Erythroblast (primary cell): ENCODE results near the gene CNKSR1.

ENCODE experiments used
- DNase-seq, 2 experiments: peaks; one replicate each; lab custom pipeline; 2025; lab: John Stamatoyannopoulos, UW
- GATA1 ChIP-seq: IDR thresholded peaks from 2 replicates; pipeline ENCODE4 v1.6.1; 2011; ENCODE audit warnings: low read depth, mild to moderate bottlenecking, control low read depth, low read length, moderate library complexity
- POLR2A ChIP-seq: IDR thresholded peaks from 2 replicates; pipeline ENCODE4 v1.6.1; 2011; ENCODE audit warnings: mild to moderate bottlenecking, low read length

CNKSR1 gene

GRCh38 chr1:26187882-26188281 lies 10.6 kb downstream of the CNKSR1 start:
- no peak for DNase-seq

GRCh38 chr1:26188477-26188876 lies 11.2 kb downstream of the CNKSR1 start:
- no peak for TF ChIP-seq GATA1
- TF ChIP-seq POLR2A: no peak
- DNase-seq: no peak

More at GRCh38 chr1:26187882-26188281, 10.6 kb downstream of the CNKSR1 start:
- TF ChIP-seq GATA1: no peak
- TF ChIP-seq POLR2A: no peak

DNA sequence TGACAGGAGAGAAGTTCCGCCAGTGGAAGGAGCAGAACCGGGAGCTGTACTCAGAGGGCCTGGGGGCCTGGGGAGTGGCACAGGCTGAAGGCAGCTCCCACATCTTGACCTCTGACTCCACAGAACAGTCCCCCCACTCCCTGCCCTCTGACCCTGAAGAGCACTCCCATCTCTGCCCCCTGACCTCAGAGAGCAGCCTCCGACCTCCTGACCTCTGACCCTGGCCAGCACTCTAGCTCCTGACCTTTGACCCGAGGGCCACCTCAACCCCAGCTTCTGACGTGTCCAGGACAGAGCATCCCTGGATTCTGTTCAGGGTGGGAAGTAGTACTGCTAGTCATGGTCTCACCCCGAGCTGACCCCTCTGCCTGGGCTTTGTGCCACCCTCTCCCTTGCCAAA lies 12.0 kb downstream of the CNKSR1 start:
- no peak for TF ChIP-seq POLR2A
- TF ChIP-seq GATA1: no peak
- DNase-seq: no peak

- DNase-seq: no peak
- TF ChIP-seq GATA1: no peak
- no peak for TF ChIP-seq POLR2A
Measured at GRCh38 chr1:26189751-26190275, 12.5 kb downstream of the CNKSR1 start.

GRCh38 chr1:26190373-26190987 lies 13.2 kb downstream of the CNKSR1 start, which contains the start of gene CATSPER4:
CATSPER4 (plus strand) TSS chr1:26190602; CDS start chr1:26190628, 26 bp downstream.
- TF ChIP-seq POLR2A (no peak), GATA1 (no peak)
- peak in 1 of 2 experiments; percentile 35 for DNase-seq

DNA sequence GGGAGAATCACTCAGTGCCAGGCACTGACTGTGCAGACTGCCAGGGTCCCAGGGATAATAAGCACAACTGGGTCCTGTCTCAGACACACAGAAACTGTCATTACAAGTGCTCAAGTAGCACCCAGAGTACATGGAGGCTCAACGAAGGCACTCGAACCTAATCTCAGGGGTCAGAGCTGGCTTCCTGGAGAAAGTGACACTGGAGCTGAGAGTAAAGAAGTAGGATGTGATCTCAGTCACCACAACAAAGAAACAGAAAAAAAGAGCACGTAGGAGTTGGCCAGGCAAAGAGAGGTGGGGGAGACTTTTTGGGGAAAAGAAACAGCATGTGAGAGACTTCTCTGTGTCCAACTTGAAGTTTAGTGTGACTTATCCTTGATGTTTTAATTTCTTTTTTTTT lies 14.4 kb downstream of the CNKSR1 start:
- TF ChIP-seq GATA1 (no peak), POLR2A (no peak)
- DNase-seq: no peak

DNA sequence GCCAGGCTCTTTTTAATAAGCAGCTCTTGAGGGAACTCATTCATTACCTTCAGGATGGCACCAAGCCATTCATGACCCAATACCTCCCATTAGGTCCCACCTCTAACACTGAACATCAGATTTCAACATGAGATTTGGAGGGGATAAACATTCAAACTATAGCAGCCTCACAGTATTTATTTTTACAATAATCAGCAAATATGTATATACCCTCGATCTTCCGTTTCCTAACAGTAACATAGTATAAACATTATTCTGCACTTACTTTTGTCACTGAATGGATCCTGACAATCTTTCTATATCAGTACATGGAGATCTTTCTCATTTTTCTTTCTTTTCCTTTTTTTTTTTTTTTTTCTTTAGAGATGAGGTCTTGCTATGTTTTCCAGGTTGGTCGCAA lies 18.5 kb downstream of the CNKSR1 start:
- no peak for DNase-seq
- TF ChIP-seq POLR2A: no peak
- no peak for TF ChIP-seq GATA1

DNA sequence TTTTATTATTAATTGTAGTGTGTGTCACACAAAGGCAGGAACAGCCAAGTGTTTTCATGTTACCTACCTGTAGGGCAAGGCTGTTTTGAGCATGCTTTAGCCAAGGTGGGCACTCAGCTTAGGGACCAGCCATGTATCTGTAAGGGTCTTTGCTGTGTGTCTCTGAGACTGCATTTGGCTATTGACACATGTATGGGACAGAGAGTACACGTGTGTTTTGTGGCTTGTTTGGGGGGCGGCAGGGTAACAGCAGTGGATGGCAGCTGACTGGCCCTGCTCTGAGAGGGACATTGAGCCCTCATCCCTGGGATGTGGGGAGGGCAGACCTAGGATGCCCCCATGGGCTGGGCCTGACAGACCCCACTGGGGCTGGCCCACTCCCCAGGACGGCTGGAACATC lies 20.0 kb downstream of the CNKSR1 start:
- no peak for DNase-seq
- no peak for TF ChIP-seq POLR2A
- TF ChIP-seq GATA1: no peak

DNA sequence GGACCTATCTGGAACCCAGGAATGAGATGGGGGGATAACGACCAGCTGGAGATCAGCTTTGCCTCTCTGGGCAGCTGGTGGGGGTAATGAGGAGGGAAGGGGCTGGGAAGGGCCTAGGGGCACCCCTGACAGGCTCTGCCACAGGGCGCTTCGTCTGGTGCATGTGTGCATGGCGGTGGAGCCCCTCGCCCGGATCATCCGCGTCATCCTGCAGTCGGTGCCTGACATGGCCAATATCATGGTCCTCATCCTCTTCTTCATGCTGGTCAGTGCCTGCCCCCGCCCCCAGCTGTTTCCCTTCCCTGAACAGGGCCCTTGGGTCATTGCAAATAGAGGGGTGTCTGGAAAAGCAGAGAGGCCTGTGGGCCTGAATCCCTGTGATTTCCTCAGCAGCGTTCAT lies 20.5 kb downstream of the CNKSR1 start:
- TF ChIP-seq POLR2A: no peak
- no peak for TF ChIP-seq GATA1
- DNase-seq: no peak

GRCh38 chr1:26200413-26200812 lies 23.1 kb downstream of the CNKSR1 start:
- DNase-seq: no peak
- TF ChIP-seq GATA1 (no peak), POLR2A (no peak)

GRCh38 chr1:26203642-26204318 lies 26.5 kb downstream of the CNKSR1 start:
- DNase-seq: peak in 1 of 2 experiments; percentile 15
- no peak for TF ChIP-seq POLR2A
- TF ChIP-seq GATA1: no peak

GRCh38 chr1:26210147-26210870 lies 33.0 kb downstream of the CNKSR1 start:
- TF ChIP-seq GATA1 (no peak), POLR2A (no peak)
- DNase-seq: no peak

- DNase-seq: no peak
- no peak for TF ChIP-seq GATA1
- TF ChIP-seq POLR2A: no peak
Measured at GRCh38 chr1:26212726-26213125, 35.4 kb downstream of the CNKSR1 start.
